HG02973 (cell line): Measurements from ENCODE around the gene ANKRD9.

ENCODE experiments used
- ATAC-seq: cut with Tn5 transposase; IDR thresholded peaks from one replicate; pipeline ENCODE4 v1.9.1; 2021; ENCODE audit warnings: moderate library complexity; ENCODE audit not compliant: unreplicated experiment

Gene ANKRD9

DNA sequence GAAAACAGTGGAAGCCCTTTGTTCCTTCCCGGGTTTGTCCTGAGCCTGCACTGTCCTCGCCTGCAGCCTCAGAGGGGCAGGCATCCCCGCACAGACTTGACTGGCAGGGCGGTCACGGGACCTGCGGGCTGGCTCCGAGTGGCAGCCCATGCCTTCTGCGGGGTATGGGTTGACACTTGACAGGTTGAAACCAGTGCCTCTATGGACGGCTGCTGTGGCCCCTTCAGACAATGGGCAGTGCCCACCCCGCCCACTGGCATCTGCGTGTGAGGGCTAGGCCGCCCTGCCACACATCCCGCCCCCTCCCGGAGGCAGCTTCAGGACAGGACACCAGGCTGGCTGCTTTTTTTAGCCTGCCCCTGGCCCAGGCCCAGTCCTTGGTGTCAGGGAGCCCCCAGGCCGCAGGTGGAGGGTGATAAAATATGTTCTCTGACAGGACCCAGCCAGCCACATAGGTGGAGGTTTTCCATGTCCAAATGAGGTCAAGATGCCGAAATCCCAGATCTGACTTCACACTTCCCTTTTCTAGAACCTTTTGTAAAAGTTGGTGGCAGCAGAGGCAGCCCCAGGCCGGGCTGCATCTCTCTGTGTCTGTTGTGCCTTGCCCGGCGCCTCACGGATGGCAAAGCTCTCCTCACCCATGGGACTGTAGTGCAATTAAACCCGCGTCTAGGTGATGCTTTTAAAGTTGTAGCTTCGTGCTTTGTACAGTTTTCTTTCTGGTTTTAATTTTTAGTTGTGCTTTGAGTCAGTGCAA is 10.0 kb downstream of the ANKRD9 start:
- ATAC-seq = no peak

- ATAC-seq = no peak
Measured at GRCh38 chr14:102498678-102499265, 10.8 kb downstream of the ANKRD9 start.

- ATAC-seq = no peak
Measured at GRCh38 chr14:102497998-102498677, 11.4 kb downstream of the ANKRD9 start.

DNA sequence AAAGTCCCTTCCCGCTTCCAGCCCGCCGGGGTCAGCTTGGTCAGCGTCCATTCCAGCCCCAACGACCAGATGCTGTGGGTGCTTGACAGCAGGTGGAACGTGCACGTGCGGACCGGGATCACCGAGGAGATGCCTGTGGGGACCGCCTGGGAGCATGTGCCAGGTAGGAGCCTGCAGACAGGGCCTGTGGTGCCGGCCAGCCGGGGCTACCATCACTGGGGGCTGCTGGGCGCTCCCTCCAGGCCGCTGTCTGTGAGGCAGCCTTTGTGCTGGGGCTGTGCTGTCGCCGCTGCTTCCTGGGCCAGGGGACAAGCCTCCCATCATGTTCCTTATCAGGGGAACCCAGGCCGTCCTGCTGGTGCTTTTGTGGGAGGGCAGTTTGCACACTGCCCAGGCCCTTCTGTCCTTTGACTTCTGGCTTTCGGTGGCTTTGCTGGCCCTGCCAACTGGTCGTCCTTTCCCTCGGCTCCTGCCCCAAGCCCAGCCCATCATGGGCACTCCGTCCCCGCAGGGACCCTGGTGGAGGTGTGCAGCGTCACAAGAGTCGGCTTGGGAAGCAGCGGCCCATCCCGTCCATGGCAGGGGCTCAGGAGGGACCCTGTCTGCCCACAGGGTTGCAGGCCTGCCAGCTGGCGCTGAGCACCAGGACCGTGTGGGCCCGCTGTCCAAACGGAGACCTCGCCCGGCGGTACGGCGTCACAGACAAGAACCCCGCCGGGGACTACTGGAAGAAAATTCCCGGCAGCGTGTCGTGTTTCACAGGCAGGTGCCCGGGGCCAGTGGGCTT is 12.4 kb downstream of the ANKRD9 start:
- no peak for ATAC-seq

DNA sequence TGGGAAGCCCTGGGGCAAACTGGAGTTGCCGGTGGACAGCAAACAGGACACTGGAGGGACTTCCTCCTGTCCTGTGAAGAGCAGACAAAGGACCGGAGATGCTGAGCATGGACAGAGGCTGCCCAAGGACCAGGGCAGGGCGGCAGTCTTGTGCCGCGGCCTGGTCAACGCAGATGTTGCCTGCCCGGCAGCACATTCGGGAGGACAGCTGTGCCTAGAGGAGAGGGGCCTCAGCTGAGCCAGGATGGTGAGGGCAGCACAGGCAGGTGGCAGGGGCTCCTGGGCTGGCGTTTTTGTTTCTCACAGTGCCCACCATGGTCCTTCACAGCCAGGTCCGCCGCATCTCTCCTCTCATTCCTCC is 13.3 kb downstream of the ANKRD9 start:
- ATAC-seq = no peak

DNA sequence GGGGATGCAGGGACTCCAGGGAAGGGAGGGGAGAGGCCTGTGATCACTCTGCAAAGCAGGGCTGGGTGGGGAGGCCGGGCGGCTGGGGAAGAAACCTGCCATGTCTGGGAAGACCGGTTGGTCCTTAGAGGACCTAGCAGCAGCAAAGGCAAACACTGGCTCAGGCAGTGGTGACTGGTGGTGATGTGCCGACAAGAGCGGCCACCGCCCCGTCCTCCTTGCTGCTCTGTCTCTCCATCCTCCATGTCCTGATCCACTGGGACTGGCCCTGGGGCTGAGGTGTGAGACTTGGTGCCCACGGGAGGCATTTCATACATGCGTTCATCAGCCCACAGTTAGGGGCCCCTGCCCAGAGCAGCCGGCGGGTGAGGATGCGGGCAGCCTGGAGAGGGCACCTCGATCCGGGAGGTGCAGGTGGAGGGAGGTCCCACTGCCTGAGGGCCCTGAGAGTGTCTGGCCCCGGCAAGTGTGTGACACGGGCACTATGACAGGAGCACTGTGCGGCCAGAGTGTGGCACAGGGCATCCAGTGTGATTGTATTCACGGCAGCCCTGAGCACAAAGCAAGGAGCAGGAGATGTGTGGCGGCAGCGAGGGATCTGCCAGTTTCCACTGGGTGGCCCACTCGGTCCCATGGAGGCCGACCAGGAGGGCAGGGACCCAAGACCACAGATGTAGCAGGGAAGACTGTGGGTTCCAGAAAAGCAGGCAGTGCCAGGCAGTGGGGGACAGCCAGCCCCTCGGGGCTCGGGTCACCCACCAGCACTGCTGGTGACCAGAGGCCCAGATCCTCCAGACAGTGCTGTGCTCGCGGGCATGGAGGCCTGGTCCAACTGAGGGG is 13.9 kb downstream of the ANKRD9 start:
- no peak for ATAC-seq

- ATAC-seq = no peak
Measured at GRCh38 chr14:102493585-102493984, 16.0 kb downstream of the ANKRD9 start.

- no peak for ATAC-seq
Measured at GRCh38 chr14:102493096-102493495, 16.5 kb downstream of the ANKRD9 start.

DNA sequence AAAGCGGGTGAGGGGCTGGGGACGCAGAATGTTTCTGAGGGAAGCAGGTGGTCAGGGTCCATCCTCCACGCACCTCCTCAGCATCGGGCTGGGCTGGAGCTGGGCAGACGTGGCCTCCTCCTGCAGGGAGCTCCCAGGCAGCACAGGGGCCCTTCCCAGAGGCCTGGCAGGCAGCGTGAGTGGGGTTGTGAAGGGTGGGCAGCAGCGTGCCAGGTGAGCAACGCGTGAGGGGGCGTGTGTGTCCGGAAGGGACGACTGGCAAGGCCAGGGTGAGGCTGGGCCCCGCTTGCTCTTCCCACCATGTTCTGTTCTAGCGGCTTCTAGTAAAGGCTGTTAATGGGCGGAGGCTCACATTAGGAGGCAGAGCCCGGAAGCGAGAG is 17.1 kb downstream of the ANKRD9 start:
- ATAC-seq = no peak

DNA sequence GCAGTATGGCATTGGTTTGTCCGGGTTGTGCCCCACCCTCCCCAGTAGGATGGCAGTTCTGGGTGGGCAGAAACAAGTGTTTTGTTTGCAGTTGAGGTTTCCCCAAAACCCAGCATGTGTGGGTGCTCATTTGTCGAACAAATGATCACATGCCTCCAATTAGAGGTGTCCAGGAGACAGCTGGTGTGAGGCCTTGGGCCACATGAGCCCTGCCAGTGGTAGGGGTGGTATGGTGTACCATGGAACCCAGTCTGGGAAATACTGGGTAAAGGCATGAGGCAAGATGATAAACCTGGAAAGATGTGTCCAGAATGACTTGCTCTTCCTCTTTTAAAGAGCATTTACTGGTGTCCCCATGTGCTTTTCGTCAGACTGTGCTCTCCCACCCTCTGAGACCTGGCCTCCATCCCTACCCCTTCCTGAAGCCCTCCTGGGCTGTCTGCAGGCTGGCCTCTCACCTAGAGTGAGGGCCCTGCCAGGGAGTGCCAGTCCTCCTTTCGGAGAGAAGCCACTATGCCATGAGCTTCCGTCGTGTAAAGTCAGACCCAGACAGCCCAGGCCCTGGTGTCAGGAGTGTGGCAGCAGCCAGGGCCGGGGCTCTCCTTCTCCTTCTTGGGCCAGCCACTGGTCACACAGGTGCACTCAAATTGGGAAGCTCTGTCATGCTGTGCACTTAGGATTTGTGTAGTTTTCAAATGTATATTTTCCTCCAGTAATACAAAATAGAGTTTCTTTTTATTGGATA is 17.6 kb downstream of the ANKRD9 start:
- no peak for ATAC-seq

- no peak for ATAC-seq
Measured at GRCh38 chr14:102491366-102491765, 18.2 kb downstream of the ANKRD9 start.

DNA sequence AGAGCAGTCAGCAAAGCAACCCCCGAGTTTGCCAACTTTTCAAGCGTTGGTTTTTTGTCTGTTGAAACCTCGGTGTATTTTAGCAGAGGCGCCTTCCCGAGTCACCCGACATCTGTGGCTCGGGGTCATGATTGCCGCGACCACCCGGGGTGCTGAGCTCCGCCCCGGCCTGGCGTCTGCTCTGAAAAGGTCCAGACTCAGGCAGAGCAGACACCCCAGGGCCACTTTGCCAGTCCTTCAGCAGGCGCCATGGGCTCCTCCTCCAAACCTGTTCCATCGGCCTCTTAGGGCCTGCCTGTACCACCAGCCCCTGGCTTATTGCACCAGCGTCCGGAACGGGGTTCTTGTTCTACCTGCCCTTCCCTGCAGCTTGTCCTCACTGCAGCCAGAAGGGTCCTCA is 19.1 kb downstream of the ANKRD9 start:
- ATAC-seq = no peak

- ATAC-seq = no peak
Measured at GRCh38 chr14:102487204-102487577, 22.4 kb downstream of the ANKRD9 start.

GRCh38 chr14:102486513-102487203 is 22.9 kb downstream of the ANKRD9 start:
- ATAC-seq = no peak

DNA sequence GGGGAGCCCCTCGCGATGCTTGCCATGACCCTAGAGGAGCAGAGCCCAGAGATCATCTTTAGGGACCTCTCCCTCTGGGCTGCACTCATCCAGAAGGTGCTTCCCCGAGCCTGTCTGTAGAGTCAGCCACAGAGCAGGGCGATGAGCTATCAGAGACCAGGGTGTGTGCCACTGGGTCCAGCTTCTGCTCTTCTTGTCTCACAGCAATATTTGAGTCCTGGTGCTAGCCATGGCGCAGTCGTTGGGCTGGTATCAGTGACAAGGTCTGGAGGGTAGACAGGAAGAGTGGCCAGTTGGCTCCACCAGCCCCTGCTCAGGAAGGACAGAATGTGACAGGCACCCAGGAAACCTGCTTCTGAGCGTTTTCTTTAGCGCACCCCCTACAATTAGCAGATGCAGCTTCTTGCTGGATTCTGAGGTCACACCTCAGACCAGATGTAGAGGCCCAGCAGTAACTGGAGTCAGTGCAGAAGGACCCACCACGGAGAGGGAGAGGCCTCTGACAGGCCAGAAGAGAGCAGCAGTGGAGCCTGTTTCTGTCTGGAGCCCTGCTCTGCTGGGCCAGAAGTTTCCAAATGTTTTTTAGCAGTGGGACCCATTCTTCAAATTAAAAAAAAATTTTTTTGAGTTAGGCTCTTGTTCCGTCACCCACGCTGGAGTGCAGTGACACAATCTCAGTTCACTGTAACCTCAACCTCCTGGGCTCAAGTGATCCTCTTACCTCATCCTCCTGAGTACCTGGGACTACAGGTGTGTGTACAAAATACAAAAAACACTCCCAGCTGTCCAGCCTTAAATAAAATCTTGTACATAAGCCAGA is 23.7 kb downstream of the ANKRD9 start:
- ATAC-seq = no peak

GRCh38 chr14:102484316-102484715 is 25.3 kb downstream of the ANKRD9 start:
- no peak for ATAC-seq

GRCh38 chr14:102481791-102482238 is 27.8 kb downstream of the ANKRD9 start:
- ATAC-seq = no peak

DNA sequence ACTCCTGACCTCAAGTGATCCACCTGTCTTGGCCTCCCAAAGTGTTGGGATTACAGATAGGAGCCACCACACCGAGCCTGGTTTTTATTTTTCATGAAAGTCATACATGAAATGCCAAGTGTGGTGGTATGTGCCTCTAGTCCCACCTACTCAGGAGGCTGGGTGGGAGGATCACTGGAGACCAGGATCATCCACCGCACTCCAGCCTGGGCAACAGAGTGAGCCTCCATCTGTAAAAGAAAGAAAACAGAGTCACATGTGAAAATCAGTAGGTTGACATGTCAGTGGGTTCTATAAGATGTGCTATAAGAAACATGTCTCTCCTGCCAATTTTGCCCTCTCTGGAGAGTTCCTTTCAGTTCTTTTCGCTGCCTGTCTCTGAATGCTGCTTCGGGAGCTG is 28.2 kb downstream of the ANKRD9 start:
- ATAC-seq = no peak
